H9 (cell line): ENCODE data around the gene LRP8. TPM values are rescaled to one million over a fixed set of nuclear protein-coding genes. Genes with fewer than 3 reads are reported as not detected.

Experiments
- DNase-seq: peaks from one replicate; pipeline ENCODE4 v3.0.0-alpha.2; 2017
- H2AFZ ChIP-seq: one replicate; pipeline ENCODE4 v1.6.1; 2013; ENCODE audit warnings: mild to moderate bottlenecking, low read length, control low read depth, moderate library complexity
- H2AK5ac ChIP-seq: 2 replicates; pipeline ENCODE4 v1.6.1; 2013; ENCODE audit warnings: low read length, control low read depth, mixed read lengths; ENCODE audit not compliant: insufficient read length
- H2BK120ac ChIP-seq: one replicate; pipeline ENCODE4 v1.6.1; 2013; ENCODE audit warnings: low read depth, mild to moderate bottlenecking, low read length, control low read depth, inconsistent platforms; ENCODE audit not compliant: poor library complexity, severe bottlenecking
- H2BK12ac ChIP-seq: 2 replicates; pipeline ENCODE4 v1.6.1; 2013; ENCODE audit warnings: low read length, control low read depth, mixed read lengths, low read depth; ENCODE audit not compliant: insufficient read length
- H2BK15ac ChIP-seq: 2 replicates; pipeline ENCODE4 v1.6.1; 2013; ENCODE audit warnings: low read depth, low read length, control low read depth
- H2BK20ac ChIP-seq: one replicate; pipeline ENCODE4 v1.6.1; 2013; ENCODE audit warnings: low read depth, mild to moderate bottlenecking, low read length, control low read depth, inconsistent platforms; ENCODE audit not compliant: poor library complexity, severe bottlenecking
- H2BK5ac ChIP-seq: 2 replicates; pipeline ENCODE4 v1.6.1; 2013; ENCODE audit warnings: low read length, control low read depth, mixed read lengths; ENCODE audit not compliant: insufficient read length
- H3K14ac ChIP-seq: 2 replicates; pipeline ENCODE4 v1.6.1; 2013; ENCODE audit warnings: low read length, control low read depth; ENCODE audit not compliant: insufficient read depth
- H3K18ac ChIP-seq: 2 replicates; pipeline ENCODE4 v1.6.1; 2013; ENCODE audit warnings: low read depth, mild to moderate bottlenecking, mixed read lengths, low read length, control low read depth; ENCODE audit not compliant: insufficient read length
- H3K23ac ChIP-seq: 2 replicates; pipeline ENCODE4 v1.6.1; 2013; ENCODE audit warnings: low read length, control low read depth, mixed read lengths, low read depth; ENCODE audit not compliant: insufficient read length
- H3K23me2 ChIP-seq: 2 replicates; pipeline ENCODE4 v1.6.1; 2013; ENCODE audit warnings: low read depth, mild to moderate bottlenecking, mixed read lengths, low read length, control low read depth; ENCODE audit not compliant: insufficient read length, poor library complexity, severe bottlenecking
- H3K27ac ChIP-seq: 2 replicates; pipeline ENCODE4 v1.5.1; 2013; ENCODE audit warnings: low read length, control low read depth, mixed read lengths, low read depth; ENCODE audit not compliant: insufficient read length
- H3K27me3 ChIP-seq: 2 replicates; pipeline ENCODE4 v1.6.1; 2013; ENCODE audit warnings: low read length, control low read depth, inconsistent platforms; ENCODE audit not compliant: insufficient read depth
- H3K4ac ChIP-seq: 2 replicates; pipeline ENCODE4 v1.6.1; 2013; ENCODE audit warnings: low read depth, mild to moderate bottlenecking, control low read depth, inconsistent platforms, low read length, moderate library complexity
- H3K4me1 ChIP-seq: 2 replicates; pipeline ENCODE4 v1.6.1; 2013; ENCODE audit warnings: low read length, control low read depth, inconsistent platforms; ENCODE audit not compliant: insufficient read depth
- H3K4me2 ChIP-seq: 2 replicates; pipeline ENCODE4 v1.6.1; 2013; ENCODE audit warnings: low read length, control low read depth, mixed read lengths; ENCODE audit not compliant: insufficient read length, insufficient read depth
- H3K56ac ChIP-seq: 2 replicates; pipeline ENCODE4 v1.6.1; 2013; ENCODE audit warnings: low read depth, mild to moderate bottlenecking, mixed read lengths, low read length, control low read depth; ENCODE audit not compliant: insufficient read length
- H3K79me1 ChIP-seq: 2 replicates; pipeline ENCODE4 v1.6.1; 2013; ENCODE audit warnings: low read depth, mild to moderate bottlenecking, moderate library complexity, low read length, control low read depth, inconsistent platforms; ENCODE audit not compliant: insufficient read depth, poor library complexity, severe bottlenecking
- H3K79me2 ChIP-seq: 2 replicates; pipeline ENCODE4 v1.6.1; 2013; ENCODE audit warnings: low read length, control low read depth, inconsistent platforms; ENCODE audit not compliant: insufficient read depth
- H3K9ac ChIP-seq: 2 replicates; pipeline ENCODE4 v1.6.1; 2013; ENCODE audit warnings: low read length, control low read depth, mixed read lengths; ENCODE audit not compliant: insufficient read length; ENCODE audit errors: extremely low read depth
- H3K9me3 ChIP-seq: one replicate; pipeline ENCODE4 v1.6.1; 2013; ENCODE audit warnings: low read depth, low read length, inconsistent platforms; ENCODE audit not compliant: control insufficient read depth
- H3T11ph ChIP-seq: one replicate; pipeline ENCODE4 v1.6.1; 2013; ENCODE audit warnings: mild to moderate bottlenecking, low read length, control low read depth, inconsistent platforms
- H4K20me1 ChIP-seq: one replicate; pipeline ENCODE4 v1.6.1; 2013; ENCODE audit not compliant: control insufficient read depth, insufficient read length, insufficient read depth
- H4K5ac ChIP-seq: 2 replicates; pipeline ENCODE4 v1.6.1; 2013; ENCODE audit warnings: low read depth, mild to moderate bottlenecking, mixed read lengths, low read length, control low read depth; ENCODE audit not compliant: insufficient read length
- H4K8ac ChIP-seq: replicated peaks from 2 replicates; pipeline ENCODE4 v1.6.1; 2013; ENCODE audit warnings: low read length, control low read depth, mixed read lengths, low read depth; ENCODE audit not compliant: insufficient read length
- H4K91ac ChIP-seq: 2 replicates; pipeline ENCODE4 v1.6.1; 2013; ENCODE audit warnings: low read depth, mild to moderate bottlenecking, moderate library complexity, mixed read lengths, low read length, control low read depth; ENCODE audit not compliant: insufficient read length
- H3K27ac Mint-ChIP-seq, 3 experiments: 2 replicates in 2 of 3; 3 replicates in 1 of 3; pipeline ENCODE4 v1.8.0; 2020 to 2021; ENCODE audit warnings: mixed read lengths in 3 of 3, mild to moderate bottlenecking in 1 of 3, moderate library complexity in 1 of 3
- H3K27me3 Mint-ChIP-seq: 2 replicates; pipeline ENCODE4 v1.8.0; 2021; ENCODE audit warnings: low read depth, mild to moderate bottlenecking, moderate library complexity, mixed read lengths
- H3K36me3 Mint-ChIP-seq, 3 experiments: 2 replicates in 2 of 3; 3 replicates in 1 of 3; pipeline ENCODE4 v1.8.0; 2020 to 2021; ENCODE audit warnings: low read depth in 3 of 3, mixed read lengths in 3 of 3; ENCODE audit not compliant: insufficient read depth in 1 of 3
- H3K4me1 Mint-ChIP-seq, 2 experiments: 2 replicates each; pipeline ENCODE4 v1.8.0; 2020; ENCODE audit warnings: mixed read lengths in 2 of 2
- H3K4me3 Mint-ChIP-seq, 2 experiments: 2 replicates in 1 of 2; 3 replicates in 1 of 2; pipeline ENCODE4 v1.8.0; 2020 to 2021; ENCODE audit warnings: mild to moderate bottlenecking in 2 of 2, mixed read lengths in 2 of 2, moderate library complexity in 1 of 2
- H3K9me3 Mint-ChIP-seq, 2 experiments: 2 replicates in 1 of 2; 3 replicates in 1 of 2; pipeline ENCODE4 v1.8.0; 2020; ENCODE audit warnings: mild to moderate bottlenecking in 2 of 2, mixed read lengths in 2 of 2, moderate library complexity in 1 of 2
- WGBS: extraction: QIAGEN DNeasy Blood & Tissue Kit; methylation state at CpG from one replicate; pipeline ENCODE4 v1.1.7; 2013; ENCODE audit warnings: missing lambda C conversion rate, low lambda C conversion rate, mixed read lengths; ENCODE audit not compliant: insufficient read length; ENCODE audit errors: extremely low coverage; 5-methylcytosine and 5-hydroxymethylcytosine counted together
- total RNA-seq: library from RNA; stranded (reverse); gene quantifications from 2 replicates; pipeline ENCODE4 v1.2.1, GENCODE V29; 2021
- TF ChIP-seq, protein P1 (sequence below): fragments of 200-600 bp; sonication (generic); conservative IDR thresholded peaks from 3 replicates; pipeline ENCODE4 v1.8.0; 2021; ENCODE audit warnings: antibody characterized with exemption, mild to moderate bottlenecking

The LRP8 gene
- total RNA-seq, 1 experiment from 2014 or later, result 78.6 TPM

GRCh38 chr1:53197291-53198200 is 130.3 kb downstream of the LRP8 start:
- H3T11ph ChIP-seq, result no peak overlapping the region
- no peak overlapping the region for H2BK120ac ChIP-seq
- no peaks in the 10 kb centered on the region for H3K79me2 ChIP-seq
- H3K4ac ChIP-seq, result no peak overlapping the region
- no peaks in the 10 kb centered on the region for H4K20me1 ChIP-seq
- no peak overlapping the region for H2BK5ac ChIP-seq
- no peaks in the 10 kb centered on the region for H3K27me3 ChIP-seq
- peaks cover 3% of the 10 kb centered on the region for H3K79me1 ChIP-seq
- no peak overlapping the region for H3K14ac ChIP-seq
- H3K4me2 ChIP-seq, result peak overlapping the region; percentile 90
- no peak overlapping the region for H2BK15ac ChIP-seq
- H3K9me3 ChIP-seq, result no peaks in the 10 kb centered on the region
- H3K18ac ChIP-seq, result peak overlapping the region; percentile 39
- H4K8ac ChIP-seq, result no peak overlapping the region
- no CpG with 5 or more reads among the region's 13 CpGs for WGBS
- H3K23ac ChIP-seq, result no peak overlapping the region
- H3K56ac ChIP-seq, result no peak overlapping the region
- no peak overlapping the region for H2AFZ ChIP-seq
- H3K4me3 Mint-ChIP-seq, result peak overlapping the region; percentile 84 to 95
- H2BK20ac ChIP-seq, result no peak overlapping the region
- peak overlapping the region; percentile 69 for H3K9ac ChIP-seq
- no peak overlapping the region for H2BK12ac ChIP-seq
- no peak for DNase-seq
- H3K27ac Mint-ChIP-seq, result peak overlapping the region; percentile 86 to 95 (median 95)
- peaks cover 7 to 26% (median 21%) of the 10 kb centered on the region in 3 experiments for H3K36me3 Mint-ChIP-seq
- TF ChIP-seq, protein P1, sequence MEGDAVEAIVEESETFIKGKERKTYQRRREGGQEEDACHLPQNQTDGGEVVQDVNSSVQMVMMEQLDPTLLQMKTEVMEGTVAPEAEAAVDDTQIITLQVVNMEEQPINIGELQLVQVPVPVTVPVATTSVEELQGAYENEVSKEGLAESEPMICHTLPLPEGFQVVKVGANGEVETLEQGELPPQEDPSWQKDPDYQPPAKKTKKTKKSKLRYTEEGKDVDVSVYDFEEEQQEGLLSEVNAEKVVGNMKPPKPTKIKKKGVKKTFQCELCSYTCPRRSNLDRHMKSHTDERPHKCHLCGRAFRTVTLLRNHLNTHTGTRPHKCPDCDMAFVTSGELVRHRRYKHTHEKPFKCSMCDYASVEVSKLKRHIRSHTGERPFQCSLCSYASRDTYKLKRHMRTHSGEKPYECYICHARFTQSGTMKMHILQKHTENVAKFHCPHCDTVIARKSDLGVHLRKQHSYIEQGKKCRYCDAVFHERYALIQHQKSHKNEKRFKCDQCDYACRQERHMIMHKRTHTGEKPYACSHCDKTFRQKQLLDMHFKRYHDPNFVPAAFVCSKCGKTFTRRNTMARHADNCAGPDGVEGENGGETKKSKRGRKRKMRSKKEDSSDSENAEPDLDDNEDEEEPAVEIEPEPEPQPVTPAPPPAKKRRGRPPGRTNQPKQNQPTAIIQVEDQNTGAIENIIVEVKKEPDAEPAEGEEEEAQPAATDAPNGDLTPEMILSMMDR, result no peak
- no peak overlapping the region for H2AK5ac ChIP-seq
- H3K23me2 ChIP-seq, result peaks cover 15% of the 10 kb centered on the region
- H4K5ac ChIP-seq, result no peak overlapping the region
- peaks cover 19 to 22% of the 10 kb centered on the region in 2 experiments for H3K4me1 Mint-ChIP-seq
- no peak overlapping the region for H4K91ac ChIP-seq
- H3K4me1 ChIP-seq, result peaks cover 2% of the 10 kb centered on the region; the same call in 1 of the 2 replicates
- no peak overlapping the region for H3K27ac ChIP-seq
- H3K27me3 Mint-ChIP-seq, result peaks cover 14% of the 10 kb centered on the region
- H3K9me3 Mint-ChIP-seq, result no peaks in the 10 kb centered on the region; a peak in 1 of 5 replicates
